HepG2 (cell line): ENCODE results near the gene PSMD2. TPM values are rescaled to one million over a fixed set of nuclear protein-coding genes. Genes with fewer than 3 reads are reported as not detected.

Source experiments
- AGO2 ChIP-seq: fragments of 200-400 bp; formaldehyde crosslinking; optimal IDR thresholded peaks from 2 replicates; pipeline ENCODE3; 2017; ENCODE audit warnings: mild to moderate bottlenecking, low read depth, low read length, moderate library complexity
- CTCF ChIP-seq: sonication (generic); formaldehyde crosslinking; IDR thresholded peaks from 2 replicates; pipeline ENCODE4 v1.5.0; 2020; ENCODE audit warnings: mild to moderate bottlenecking, missing genetic modification reagents, moderate library complexity
- HINFP ChIP-seq: sonication (generic); formaldehyde crosslinking; IDR thresholded peaks from 2 replicates; pipeline ENCODE4 v1.4.0; 2020; ENCODE audit warnings: low read depth, mild to moderate bottlenecking, missing genetic modification reagents
- KDM2A ChIP-seq: sonication (generic); formaldehyde crosslinking; IDR thresholded peaks from 2 replicates; pipeline ENCODE4 v1.4.0; 2020; ENCODE audit warnings: low read depth, missing genetic modification reagents, borderline replicate concordance
- KLF11 ChIP-seq: IDR thresholded peaks from 2 replicates; pipeline ENCODE4 v1.6.1; 2016; ENCODE audit warnings: missing compliant biosample characterization
- LCORL ChIP-seq, 2 experiments: fragments of 450-650 bp in 1 of 2; sonication (generic) in 1 of 2; formaldehyde crosslinking in 1 of 2; IDR thresholded peaks; 2 replicates each; pipeline versions ENCODE4 v1.5.0 to v1.6.1; 2017 to 2020; ENCODE audit warnings: antibody characterized with exemption in 1 of 2, missing genetic modification reagents in 1 of 2
- MXD1 ChIP-seq: sonication (generic); formaldehyde crosslinking; IDR thresholded peaks from 2 replicates; pipeline ENCODE4 v1.4.0; 2020; ENCODE audit warnings: mild to moderate bottlenecking, missing genetic modification reagents
- SIX4 ChIP-seq: sonication (generic); formaldehyde crosslinking; IDR thresholded peaks from 2 replicates; pipeline ENCODE4 v1.4.0; 2020; ENCODE audit warnings: missing genetic modification reagents
- SNAPC2 ChIP-seq: sonication (generic); formaldehyde crosslinking; IDR thresholded peaks from 2 replicates; pipeline ENCODE4 v1.8.1; 2022; ENCODE audit warnings: mild to moderate bottlenecking, missing genetic modification reagents
- STAG1 ChIP-seq: sonication (generic); formaldehyde crosslinking; IDR thresholded peaks from 2 replicates; pipeline ENCODE4 v1.4.0; 2020; ENCODE audit warnings: missing genetic modification reagents
- ZBTB7A ChIP-seq: sonication (generic); formaldehyde crosslinking; IDR thresholded peaks from 2 replicates; pipeline ENCODE4 v1.8.0; 2022; ENCODE audit warnings: mild to moderate bottlenecking, missing genetic modification reagents
- ZFP91 ChIP-seq: sonication (generic); formaldehyde crosslinking; IDR thresholded peaks from 2 replicates; pipeline ENCODE4 v1.9.0; 2022; ENCODE audit warnings: missing genetic modification reagents, mild to moderate bottlenecking, borderline replicate concordance
- ZMYM3 ChIP-seq: sonication (generic); formaldehyde crosslinking; IDR thresholded peaks from 2 replicates; pipeline ENCODE4 v1.5.1; 2020; ENCODE audit warnings: mild to moderate bottlenecking, missing genetic modification reagents
- ZNF263 ChIP-seq: sonication (generic); formaldehyde crosslinking; IDR thresholded peaks from 2 replicates; pipeline ENCODE4 v1.4.0; 2020; ENCODE audit warnings: missing genetic modification reagents
- ZNF451 ChIP-seq: sonication (generic); formaldehyde crosslinking; IDR thresholded peaks from 2 replicates; pipeline ENCODE4 v1.5.0; 2020; ENCODE audit warnings: mild to moderate bottlenecking, missing genetic modification reagents
- ZNF678 ChIP-seq: sonication (generic); formaldehyde crosslinking; IDR thresholded peaks from 2 replicates; pipeline ENCODE4 v1.4.0; 2020; ENCODE audit warnings: mild to moderate bottlenecking, missing genetic modification reagents
- ZNF687 ChIP-seq: sonication (generic); formaldehyde crosslinking; IDR thresholded peaks from 2 replicates; pipeline ENCODE4 v1.5.1; 2020; ENCODE audit warnings: mild to moderate bottlenecking, missing genetic modification reagents, moderate library complexity
- ZNF704 ChIP-seq: sonication (generic); formaldehyde crosslinking; IDR thresholded peaks from 2 replicates; pipeline ENCODE4 v1.8.1; 2023; ENCODE audit warnings: mild to moderate bottlenecking, inconsistent platforms, moderate library complexity, missing genetic modification reagents, borderline replicate concordance
- polyA plus RNA-seq, 8 experiments: library from polyadenylated mRNA; depleted of rRNA in 3 of 8; stranded (reverse) in 7 of 8; unstranded in 1 of 8; fragments of >200 nt; fragmentation: Illumina TruSeq in 4 of 8; extraction: Trizol in 4 of 8; gene quantifications; 2 replicates each; pipeline versions ENCODE4 v1.2.1 to v1.2.3, GENCODE V29; 2011 to 2016; ENCODE audit warnings: low read depth in 4 of 8, missing spikeins in 1 of 8, mixed read lengths in 1 of 8; ENCODE audit not compliant: insufficient read depth in 1 of 8
- total RNA-seq, 5 experiments: library from RNA; depleted of rRNA; stranded (reverse); fragments of >200 nt; fragmentation: Illumina TruSeq; extraction: Trizol; gene quantifications; 2 replicates each; pipeline ENCODE4 v1.2.3, GENCODE V29; 2016; ENCODE audit warnings: low read depth in 1 of 5

The PSMD2 gene
- total and polyA plus RNA-seq, 2 of the 13 experiments (the other 11 are each of a cell fraction or from before 2014, with no cell fraction given): 125 to 200 TPM

GRCh38 chr3:184354121-184354728 is 55.2 kb downstream of the PSMD2 start (continued):
- TF ChIP-seq ZNF263 (CRISPR knock-in tag): no peak
- no peak for TF ChIP-seq ZMYM3 (CRISPR knock-in tag)
- no peak for TF ChIP-seq LCORL (IDR thresholded peaks at IDR 0.05)
- TF ChIP-seq LCORL (CRISPR knock-in tag; IDR thresholded peaks at IDR 0.05): 0 out of 2 replicates have a peak, but pooled peaks have one; percentile 24
- no peak for TF ChIP-seq ZNF678 (CRISPR knock-in tag)
- TF ChIP-seq SIX4 (CRISPR knock-in tag): no peak
- peak; percentile 29; the same call in 1 of the 2 replicates for TF ChIP-seq KDM2A (CRISPR knock-in tag)
- no peak for TF ChIP-seq ZNF451
- TF ChIP-seq HINFP (CRISPR knock-in tag): 0 out of 2 replicates have a peak, but pooled peaks have one; percentile 26
- TF ChIP-seq ZNF704 (CRISPR knock-in tag): no peak
- no peak for TF ChIP-seq SNAPC2 (CRISPR knock-in tag)
- no peak for TF ChIP-seq KLF11
- TF ChIP-seq AGO2: peak; percentile 13
- 0 out of 2 replicates have a peak, but pooled peaks have one; percentile 44 for TF ChIP-seq ZBTB7A (CRISPR knock-in tag)
- TF ChIP-seq MXD1 (CRISPR knock-in tag): no peak
- peak; percentile 85 for TF ChIP-seq CTCF (CRISPR knock-in tag)
- TF ChIP-seq ZNF687 (CRISPR knock-in tag): peak; percentile 39; the same call in 1 of the 2 replicates
- peak; percentile 22; the same call in 1 of the 2 replicates for TF ChIP-seq ZFP91 (CRISPR knock-in tag)
- TF ChIP-seq STAG1: peak; percentile 63
